ENCODE results near the gene EXOC1.

DNA sequence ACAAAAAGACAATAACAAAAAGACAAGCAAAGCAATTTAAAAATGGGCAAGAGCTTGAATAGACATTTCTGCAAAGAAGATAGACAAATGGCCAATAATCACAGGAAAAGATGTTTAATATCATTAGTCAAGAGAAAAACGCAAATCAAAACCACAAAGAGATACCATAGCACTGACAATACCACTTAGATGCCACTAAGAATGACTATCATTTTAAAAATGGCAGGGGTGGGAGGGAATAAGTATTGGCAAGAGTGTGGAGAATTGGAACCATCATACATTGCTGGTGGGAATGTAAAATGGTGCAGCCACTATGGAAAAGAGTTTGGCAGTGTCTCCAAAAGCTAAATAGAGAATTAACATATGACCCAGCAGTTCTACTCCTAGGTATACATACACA lies 15.1 kb upstream of the EXOC1 start:
- no peak for TF ChIP-seq FOS (IDR thresholded peaks at IDR 0.05; ENCODE audit: low read depth, low read length)
- TF ChIP-seq, protein P1, sequence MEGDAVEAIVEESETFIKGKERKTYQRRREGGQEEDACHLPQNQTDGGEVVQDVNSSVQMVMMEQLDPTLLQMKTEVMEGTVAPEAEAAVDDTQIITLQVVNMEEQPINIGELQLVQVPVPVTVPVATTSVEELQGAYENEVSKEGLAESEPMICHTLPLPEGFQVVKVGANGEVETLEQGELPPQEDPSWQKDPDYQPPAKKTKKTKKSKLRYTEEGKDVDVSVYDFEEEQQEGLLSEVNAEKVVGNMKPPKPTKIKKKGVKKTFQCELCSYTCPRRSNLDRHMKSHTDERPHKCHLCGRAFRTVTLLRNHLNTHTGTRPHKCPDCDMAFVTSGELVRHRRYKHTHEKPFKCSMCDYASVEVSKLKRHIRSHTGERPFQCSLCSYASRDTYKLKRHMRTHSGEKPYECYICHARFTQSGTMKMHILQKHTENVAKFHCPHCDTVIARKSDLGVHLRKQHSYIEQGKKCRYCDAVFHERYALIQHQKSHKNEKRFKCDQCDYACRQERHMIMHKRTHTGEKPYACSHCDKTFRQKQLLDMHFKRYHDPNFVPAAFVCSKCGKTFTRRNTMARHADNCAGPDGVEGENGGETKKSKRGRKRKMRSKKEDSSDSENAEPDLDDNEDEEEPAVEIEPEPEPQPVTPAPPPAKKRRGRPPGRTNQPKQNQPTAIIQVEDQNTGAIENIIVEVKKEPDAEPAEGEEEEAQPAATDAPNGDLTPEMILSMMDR (conservative IDR thresholded peaks at IDR 0.05; ENCODE audit: low read depth, low read length): no peak
- no peak for TF ChIP-seq RAD21 (IDR thresholded peaks at IDR 0.05; ENCODE audit: low read length)
- no peak for TF ChIP-seq POLR2A (IDR thresholded peaks at IDR 0.05; ENCODE audit: low read depth, low read length)
- TF ChIP-seq USF2 (IDR thresholded peaks at IDR 0.05; ENCODE audit: low read depth, low read length): no peak
- no peak for TF ChIP-seq RCOR1 (IDR thresholded peaks at IDR 0.05; ENCODE audit: insufficient replicate concordance, low read length)
- TF ChIP-seq MXI1 (IDR thresholded peaks at IDR 0.05; ENCODE audit: borderline replicate concordance, low read depth, low read length): no peak
- no peak for TF ChIP-seq MAZ (IDR thresholded peaks at IDR 0.05; ENCODE audit: borderline replicate concordance, low read depth, low read length)
- TF ChIP-seq RFX5 (IDR thresholded peaks at IDR 0.05; ENCODE audit: low read depth, low read length): no peak
- no peak for TF ChIP-seq SMC3 (IDR thresholded peaks at IDR 0.05; ENCODE audit: low read depth, low read length)
- TF ChIP-seq BHLHE40 (IDR thresholded peaks at IDR 0.05; ENCODE audit: low read depth, low read length): no peak
- TF ChIP-seq CEBPB (IDR thresholded peaks at IDR 0.05; ENCODE audit: low read depth, low read length): no peak
- TF ChIP-seq MAFK (IDR thresholded peaks at IDR 0.05; ENCODE audit: low read depth, low read length): no peak
- TF ChIP-seq, protein P2, sequence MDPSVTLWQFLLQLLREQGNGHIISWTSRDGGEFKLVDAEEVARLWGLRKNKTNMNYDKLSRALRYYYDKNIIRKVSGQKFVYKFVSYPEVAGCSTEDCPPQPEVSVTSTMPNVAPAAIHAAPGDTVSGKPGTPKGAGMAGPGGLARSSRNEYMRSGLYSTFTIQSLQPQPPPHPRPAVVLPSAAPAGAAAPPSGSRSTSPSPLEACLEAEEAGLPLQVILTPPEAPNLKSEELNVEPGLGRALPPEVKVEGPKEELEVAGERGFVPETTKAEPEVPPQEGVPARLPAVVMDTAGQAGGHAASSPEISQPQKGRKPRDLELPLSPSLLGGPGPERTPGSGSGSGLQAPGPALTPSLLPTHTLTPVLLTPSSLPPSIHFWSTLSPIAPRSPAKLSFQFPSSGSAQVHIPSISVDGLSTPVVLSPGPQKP (IDR thresholded peaks at IDR 0.05; ENCODE audit: borderline replicate concordance, low read depth, low read length): no peak
